ENCODE data around the gene NRDE2. TPM values are rescaled to one million over a fixed set of nuclear protein-coding genes. Genes with fewer than 3 reads are reported as not detected.
"Not testable (repeated sequence)": the region's sequence is repeated elsewhere in the genome, so short reads cannot be mapped to it uniquely, and the experiment has no call there.

Gene NRDE2
- total RNA-seq, 1 donor from 2014 or later: 22.2 TPM

- Histone ChIP-seq H3K27ac (no peak overlapping the region), H3K27me3 (ENCODE audit: low read depth) (no peaks in the 10 kb centered on the region), H3K4me1 (no peaks in the 10 kb centered on the region), H3K9me3 (no peaks in the 10 kb centered on the region), H3K4me3 (no peak overlapping the region), H3K36me3 (no peaks in the 10 kb centered on the region)
- no peak for TF ChIP-seq CTCF (IDR thresholded peaks at IDR 0.05)
- ATAC-seq (no peak), DNase-seq (no peak)
- intact Hi-C loops (cut with DNase I): no loop called here
Observed at GRCh38 chr14:90341784-90342183, 10.0 kb upstream of the NRDE2 start.

DNA sequence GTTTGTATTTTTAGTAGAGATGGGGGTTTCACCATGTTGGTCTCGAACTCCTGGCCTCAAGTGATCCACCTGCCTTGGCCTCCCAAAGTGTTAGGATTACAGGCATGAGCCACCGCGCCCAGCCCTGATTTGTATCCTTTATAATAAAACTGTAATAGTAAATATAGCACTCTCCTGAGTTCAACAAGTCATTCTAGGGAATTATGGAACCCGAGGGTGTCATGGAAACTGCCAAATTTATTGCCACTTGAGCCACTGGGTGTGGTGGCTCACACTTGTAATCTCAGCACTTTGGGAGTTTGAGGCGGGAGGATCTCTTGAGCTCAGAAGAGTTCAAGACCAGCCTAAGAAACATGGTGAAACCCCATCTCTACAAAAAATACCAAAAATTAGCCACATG, 9.5 kb upstream of the NRDE2 start:
- H3K36me3 ChIP-seq; H3K4me1 ChIP-seq; H3K9me3 ChIP-seq; ATAC-seq; DNase-seq; H3K4me3 ChIP-seq; intact Hi-C loops (cut with DNase I); H3K27ac ChIP-seq; H3K27me3 ChIP-seq (ENCODE audit: low read depth): not testable (repeated sequence)

DNA sequence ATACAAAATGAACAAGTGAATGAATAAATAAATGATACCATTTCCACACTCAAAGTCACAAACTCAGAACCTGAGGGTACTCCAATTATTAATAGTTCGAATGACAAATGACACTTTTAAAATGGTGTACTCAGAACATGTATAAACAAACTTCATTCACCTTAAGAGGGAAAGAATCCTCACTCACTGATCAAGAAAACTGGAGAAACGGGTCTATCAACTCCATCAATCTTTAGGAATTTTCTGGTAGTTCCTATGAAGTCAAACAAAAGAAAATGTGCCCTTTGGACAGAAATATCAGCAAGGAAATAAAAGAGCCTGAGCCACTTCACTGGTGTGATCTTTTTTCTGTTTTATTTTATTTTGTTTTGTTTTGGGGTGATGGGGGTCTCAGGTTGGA, 5.2 kb upstream of the NRDE2 start:
- ATAC-seq: no peak
- no peaks in the 10 kb centered on the region for H3K27me3 ChIP-seq (ENCODE audit: low read depth)
- intact Hi-C loops (cut with DNase I): no loop called here
- no peak for DNase-seq
- H3K4me3 ChIP-seq: no peak overlapping the region
- no peak overlapping the region for H3K27ac ChIP-seq
- no peak for TF ChIP-seq CTCF (IDR thresholded peaks at IDR 0.05)
- H3K4me1 ChIP-seq: no peaks in the 10 kb centered on the region
- no peaks in the 10 kb centered on the region for H3K9me3 ChIP-seq
- no peaks in the 10 kb centered on the region for H3K36me3 ChIP-seq

- H3K4me1 ChIP-seq: no peaks in the 10 kb centered on the region
- H3K36me3 ChIP-seq: no peaks in the 10 kb centered on the region
- DNase-seq: no peak
- H3K9me3 ChIP-seq: no peaks in the 10 kb centered on the region
- no peak for TF ChIP-seq CTCF (IDR thresholded peaks at IDR 0.05)
- ATAC-seq: no peak
- H3K27ac ChIP-seq: no peak overlapping the region
- no peaks in the 10 kb centered on the region for H3K27me3 ChIP-seq (ENCODE audit: low read depth)
- H3K4me3 ChIP-seq: no peak overlapping the region
- intact Hi-C loops (cut with DNase I): no loop called here
Observed at GRCh38 chr14:90336401-90336800, 4.7 kb upstream of the NRDE2 start.

DNA sequence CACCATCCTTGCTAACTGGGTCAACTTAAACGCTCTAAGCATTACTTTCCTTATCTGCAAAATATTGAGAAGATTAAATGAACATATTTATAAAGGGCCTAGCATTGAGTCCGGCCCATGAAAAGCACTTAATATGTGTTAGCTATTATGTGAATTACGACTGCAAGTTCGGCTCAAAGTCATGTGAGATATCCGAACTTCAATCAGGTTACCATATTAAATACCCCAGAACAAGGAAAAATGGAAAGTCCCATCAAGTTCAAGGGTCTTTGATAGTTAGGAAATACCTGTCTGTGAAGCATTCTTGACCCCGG, 487 bp upstream of the NRDE2 start:
- TF ChIP-seq CTCF (IDR thresholded peaks at IDR 0.05): no peak
- ATAC-seq: no peak
- no peaks in the 10 kb centered on the region for H3K9me3 ChIP-seq
- H3K4me3 ChIP-seq: peak overlapping the region; percentile 90
- peaks cover 12% of the 10 kb centered on the region for H3K4me1 ChIP-seq
- no peak for DNase-seq
- no peaks in the 10 kb centered on the region for H3K36me3 ChIP-seq
- H3K27me3 ChIP-seq (ENCODE audit: low read depth): no peaks in the 10 kb centered on the region
- peak overlapping the region; percentile 88 for H3K27ac ChIP-seq
- intact Hi-C loops (cut with DNase I): no loop called here

- Histone ChIP-seq H3K27ac (peak overlapping the region; percentile 88), H3K4me1 (peaks cover 12% of the 10 kb centered on the region), H3K36me3 (no peaks in the 10 kb centered on the region), H3K9me3 (no peaks in the 10 kb centered on the region), H3K27me3 (ENCODE audit: low read depth) (no peaks in the 10 kb centered on the region), H3K4me3 (peak overlapping the region; percentile 90)
- no peak for TF ChIP-seq CTCF (IDR thresholded peaks at IDR 0.05)
- no peak for ATAC-seq
- intact Hi-C loops (cut with DNase I): no loop called here
- no peak for DNase-seq
Observed at GRCh38 chr14:90330203-90331196, 1.2 kb downstream of the NRDE2 start.
